ENCODE data around the gene RMI2.

RMI2 gene

DNA sequence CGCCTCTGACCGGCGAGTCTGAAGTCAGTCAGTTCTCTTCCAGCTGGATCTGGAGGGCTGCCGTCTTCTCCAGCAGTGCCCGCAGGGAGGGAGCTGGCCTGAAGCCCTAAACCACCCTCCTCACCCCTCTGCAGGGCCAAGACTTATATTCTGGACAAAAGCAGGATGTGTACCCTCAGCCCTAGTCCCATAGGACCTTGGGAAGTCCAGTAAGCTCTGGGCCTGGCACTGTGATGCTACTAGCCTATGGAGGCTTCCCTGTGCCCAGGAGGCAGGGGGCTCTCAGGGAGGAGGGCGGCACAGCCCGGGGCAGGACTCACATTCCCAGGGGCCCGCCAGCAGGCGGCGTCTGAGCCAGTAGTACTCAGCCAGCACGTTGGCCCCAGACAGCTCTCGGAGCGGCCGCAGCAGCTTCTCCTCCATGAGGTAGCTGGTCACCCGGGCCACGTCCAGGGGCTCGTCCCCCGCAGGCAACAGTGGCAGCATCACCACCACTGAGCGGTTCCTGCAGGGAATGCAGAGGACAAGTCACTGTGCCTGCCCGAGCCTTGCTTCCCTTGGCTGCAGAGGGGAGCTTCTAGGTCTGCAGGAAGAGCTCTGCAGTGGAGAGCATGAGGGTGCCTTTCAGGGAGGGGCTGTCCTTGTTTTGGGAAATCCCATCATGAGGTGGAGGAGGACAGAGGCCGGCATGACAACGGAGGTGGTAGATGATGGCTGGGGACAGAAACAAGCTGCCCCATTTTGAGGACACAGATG lies 41.7 kb downstream of the RMI2 start:
- DNase-seq = no peak

DNA sequence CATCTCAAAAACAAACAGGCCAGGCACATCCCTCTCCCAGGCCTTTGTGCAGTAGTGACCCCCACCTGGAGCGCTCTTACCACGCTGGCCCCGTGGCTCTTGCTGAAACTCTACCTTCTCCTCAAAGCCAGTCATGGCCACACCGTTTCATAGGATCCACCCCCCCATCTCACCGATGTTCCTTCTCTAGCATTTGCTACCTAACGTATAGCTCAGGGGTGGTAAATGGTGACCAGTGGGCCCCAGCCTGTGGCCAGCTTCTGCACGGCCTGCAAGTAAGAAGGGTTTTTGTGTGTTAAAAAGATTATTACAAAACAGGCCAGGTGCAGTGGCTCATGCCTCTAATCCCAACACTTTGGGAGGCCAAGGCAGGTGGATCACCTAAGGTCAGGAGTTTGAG lies 43.8 kb downstream of the RMI2 start:
- no peak for DNase-seq

GRCh38 chr16:11389631-11390565 lies 44.6 kb downstream of the RMI2 start:
- DNase-seq = no peak

DNA sequence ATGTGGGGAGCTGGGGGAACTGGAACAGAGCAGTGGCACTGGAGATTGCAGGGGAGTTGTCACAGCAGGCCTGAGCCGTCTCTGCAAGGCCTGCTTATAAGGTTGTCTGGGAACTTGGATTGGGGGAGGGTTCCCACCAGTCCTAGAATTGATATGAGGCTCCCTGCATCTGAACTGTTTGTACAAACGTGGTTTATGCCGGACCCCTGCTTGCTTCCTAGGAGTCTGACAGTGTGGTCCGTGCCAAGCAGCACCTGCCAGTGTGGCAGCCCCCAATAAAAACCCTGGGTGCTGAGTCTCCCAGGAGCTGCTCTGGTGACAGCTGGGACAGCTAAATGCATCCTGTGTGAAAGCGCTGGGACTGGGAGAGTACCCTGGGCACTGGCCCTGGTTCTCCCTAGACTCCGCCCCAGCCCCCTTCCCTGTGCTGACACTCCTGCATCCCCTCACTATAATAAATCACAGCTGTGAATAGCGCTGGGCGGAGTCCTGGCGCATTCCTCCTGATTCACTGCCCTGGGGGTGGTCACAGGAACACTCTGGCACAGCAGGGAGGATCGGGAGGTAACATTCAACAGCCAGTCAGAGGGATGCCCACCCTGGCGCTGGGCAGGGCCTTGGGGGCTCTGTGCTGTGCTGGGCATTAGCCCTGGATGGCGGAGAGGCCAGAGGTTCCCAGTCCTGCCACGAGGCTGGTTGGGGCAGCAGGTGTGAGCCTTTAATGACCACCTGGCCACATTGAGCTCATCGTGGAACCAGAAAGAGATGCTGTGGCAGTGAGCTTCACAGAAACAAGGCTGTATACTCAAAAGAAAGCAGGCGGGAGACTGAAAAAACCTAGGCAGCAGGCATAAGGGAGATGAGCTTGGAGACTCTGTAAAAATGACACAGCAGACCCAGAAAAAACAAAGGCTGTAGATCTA lies 45.6 kb downstream of the RMI2 start:
- peak; percentile 77 for DNase-seq

DNA sequence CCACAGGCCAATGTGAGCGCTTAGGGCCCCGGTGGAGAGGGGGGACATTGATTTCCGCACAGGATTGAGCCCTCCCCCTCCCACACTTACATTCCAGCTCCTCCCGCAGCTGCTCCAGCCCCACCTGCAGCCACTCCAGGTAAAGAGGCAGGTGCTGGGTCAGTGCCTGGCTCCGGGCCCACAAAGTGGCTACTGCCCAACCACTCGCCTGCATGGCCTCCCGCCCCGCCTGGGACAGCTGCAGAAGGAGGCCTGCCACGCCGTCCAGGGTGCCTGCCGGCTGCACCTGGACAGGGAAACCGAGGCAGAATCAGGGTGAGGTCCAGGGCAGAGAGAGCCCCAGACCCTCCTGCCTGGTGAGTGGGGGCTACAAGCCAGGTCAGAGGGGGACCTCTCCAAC lies 46.3 kb downstream of the RMI2 start:
- peak; percentile 86 for DNase-seq

DNA sequence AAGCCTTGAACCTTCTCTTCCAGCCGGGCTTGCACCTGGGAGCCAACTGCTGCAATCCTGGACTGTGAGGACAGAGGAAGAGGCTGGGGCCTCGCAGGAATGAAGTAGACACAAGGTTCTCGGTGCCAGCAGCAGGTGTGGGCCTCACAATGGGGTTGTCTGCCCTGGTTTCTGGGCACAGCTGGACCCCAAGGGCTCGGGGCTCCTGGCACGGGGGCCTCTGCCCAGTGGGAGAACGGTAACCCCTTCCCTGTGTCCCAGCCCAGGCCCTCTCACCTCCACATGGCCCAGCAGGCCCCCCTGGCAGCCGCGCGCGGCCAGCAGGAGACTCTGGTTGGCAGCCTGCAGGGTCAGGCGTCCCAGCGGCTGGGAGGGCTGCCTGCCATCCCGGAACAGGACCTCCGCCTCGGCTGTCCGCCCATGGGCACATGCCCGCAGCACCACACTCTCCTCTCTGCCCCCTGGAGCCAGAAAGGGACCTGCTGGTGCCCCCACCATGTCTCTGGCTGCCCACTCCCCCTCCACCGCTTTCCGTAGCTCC lies 46.9 kb downstream of the RMI2 start:
- peak; percentile 12 for DNase-seq

- no peak for DNase-seq
Observed at GRCh38 chr16:11393366-11393765, 48.1 kb downstream of the RMI2 start.

- DNase-seq = no peak
Observed at GRCh38 chr16:11393861-11394592, 48.8 kb downstream of the RMI2 start.

GRCh38 chr16:11394593-11394960 lies 49.3 kb downstream of the RMI2 start:
- DNase-seq = no peak

- DNase-seq = no peak
Observed at GRCh38 chr16:11395008-11395948, 50.0 kb downstream of the RMI2 start.

- no peak for DNase-seq
Observed at GRCh38 chr16:11395949-11396240, 50.6 kb downstream of the RMI2 start.

GRCh38 chr16:11396241-11397048 lies 51.2 kb downstream of the RMI2 start:
- peak; percentile 71 for DNase-seq

DNA sequence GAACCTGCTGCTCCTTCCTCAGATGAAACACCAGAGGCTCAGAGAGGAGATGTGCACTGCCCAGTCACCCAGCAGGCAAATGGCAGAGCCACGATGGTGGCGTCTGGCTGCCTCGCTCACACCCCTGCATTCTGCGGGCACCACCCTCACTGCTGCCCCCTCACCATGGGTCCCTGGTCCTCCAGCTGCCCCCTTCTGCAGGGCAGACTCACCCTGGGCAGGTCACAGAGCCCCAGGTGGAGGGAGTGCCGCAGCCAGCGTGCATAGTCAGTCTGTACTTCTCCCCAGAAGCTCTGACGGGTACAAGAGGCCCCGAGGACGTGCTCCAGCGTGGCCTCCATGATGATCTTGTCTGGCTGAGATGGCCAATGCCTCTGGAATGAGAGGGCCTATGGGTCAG lies 52.9 kb downstream of the RMI2 start:
- DNase-seq = no peak

DNA sequence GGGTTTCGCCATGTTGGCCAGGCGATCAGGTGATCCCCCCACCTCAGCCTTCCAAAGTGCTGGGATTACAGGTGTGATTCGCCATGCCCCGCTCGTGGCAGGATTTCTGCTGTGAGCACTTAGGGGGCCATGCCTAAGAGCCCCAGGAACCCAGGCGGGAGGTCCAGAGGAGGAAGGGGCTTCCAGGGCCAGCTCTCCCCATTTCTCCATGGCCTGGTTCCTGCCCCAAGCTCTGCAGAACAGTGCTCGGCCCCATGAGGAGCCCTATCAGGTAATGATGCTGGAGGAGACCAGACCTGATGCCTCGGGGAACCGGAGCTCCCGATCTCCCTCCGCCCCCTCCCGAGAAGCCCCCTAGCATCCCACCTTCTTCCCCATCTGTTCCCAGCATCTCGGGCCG lies 53.6 kb downstream of the RMI2 start:
- DNase-seq = no peak

DNA sequence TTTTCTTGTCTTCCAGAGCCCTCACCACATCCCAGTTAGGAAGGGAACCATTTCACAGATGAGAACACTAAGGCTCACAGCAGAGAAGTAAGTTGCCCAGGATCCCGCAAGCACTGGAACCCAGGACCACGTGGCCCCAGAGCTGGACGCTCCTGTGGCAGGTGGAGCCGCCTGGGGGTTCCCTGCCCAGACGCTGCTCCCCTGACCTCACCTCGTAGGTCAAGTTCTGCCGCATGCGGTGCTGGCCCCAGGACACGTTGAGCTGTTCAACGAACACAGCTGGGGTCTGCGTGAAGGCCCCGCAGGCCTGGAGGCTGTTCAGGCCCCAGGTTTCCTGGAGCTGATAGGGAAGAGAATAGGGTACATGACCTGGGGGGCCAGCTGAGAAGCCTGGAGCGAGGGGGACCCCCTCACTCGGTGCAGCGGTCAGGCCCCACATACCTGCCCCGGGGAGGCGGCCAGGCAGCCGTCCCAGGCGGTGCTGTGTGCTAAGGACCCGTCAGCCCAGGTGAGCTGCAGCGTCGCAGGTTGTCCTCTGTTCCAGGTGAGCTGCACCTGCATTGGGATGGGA lies 54.1 kb downstream of the RMI2 start:
- DNase-seq = no peak

DNA sequence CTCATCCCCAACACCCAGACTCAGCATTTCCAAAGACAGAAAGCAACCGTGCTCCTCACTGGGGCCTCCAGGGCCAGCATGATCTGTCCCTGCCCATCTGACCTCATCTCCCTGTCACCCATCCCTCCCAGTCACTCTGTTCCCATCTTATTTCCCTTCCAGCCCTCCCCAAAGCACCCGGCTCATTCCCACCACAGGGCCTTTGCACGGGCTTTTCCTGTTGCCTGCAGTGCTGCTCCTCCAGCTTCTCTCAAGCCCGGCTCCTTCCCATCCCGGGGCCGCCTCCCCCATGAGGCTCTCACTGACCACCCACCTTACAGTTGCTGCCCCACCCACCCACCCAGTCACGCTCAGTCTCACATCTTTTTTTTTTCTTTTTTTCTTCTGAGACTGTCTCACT lies 54.8 kb downstream of the RMI2 start:
- no peak for DNase-seq
